Measurements from ENCODE around the gene SORCS2.

DNA sequence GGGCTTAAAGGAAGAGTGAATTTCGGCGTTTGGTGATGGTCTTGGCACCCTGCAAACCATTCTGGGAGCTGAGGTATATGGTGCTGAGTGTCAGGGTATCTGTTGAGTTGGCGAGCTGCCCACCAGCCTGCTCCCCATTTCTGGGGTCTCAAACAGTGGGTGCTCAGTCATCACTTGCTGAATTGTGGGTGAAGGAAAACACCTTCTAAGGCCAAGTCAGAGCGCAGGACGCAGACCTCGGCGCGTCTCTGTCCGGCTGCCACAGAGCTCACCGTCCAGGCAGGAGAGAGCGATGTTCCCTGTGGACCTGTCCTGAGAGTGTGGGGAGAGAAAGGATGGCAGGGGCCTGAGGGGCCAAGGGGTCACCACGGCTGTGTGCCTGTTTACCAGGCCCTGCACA lies 111.2 kb downstream of the SORCS2 start:
- no peak for TF ChIP-seq EZH2 (IDR thresholded peaks at IDR 0.05; ENCODE audit: borderline replicate concordance, low read depth, low read length, poor library complexity, severe bottlenecking)
- TF ChIP-seq, protein P1, sequence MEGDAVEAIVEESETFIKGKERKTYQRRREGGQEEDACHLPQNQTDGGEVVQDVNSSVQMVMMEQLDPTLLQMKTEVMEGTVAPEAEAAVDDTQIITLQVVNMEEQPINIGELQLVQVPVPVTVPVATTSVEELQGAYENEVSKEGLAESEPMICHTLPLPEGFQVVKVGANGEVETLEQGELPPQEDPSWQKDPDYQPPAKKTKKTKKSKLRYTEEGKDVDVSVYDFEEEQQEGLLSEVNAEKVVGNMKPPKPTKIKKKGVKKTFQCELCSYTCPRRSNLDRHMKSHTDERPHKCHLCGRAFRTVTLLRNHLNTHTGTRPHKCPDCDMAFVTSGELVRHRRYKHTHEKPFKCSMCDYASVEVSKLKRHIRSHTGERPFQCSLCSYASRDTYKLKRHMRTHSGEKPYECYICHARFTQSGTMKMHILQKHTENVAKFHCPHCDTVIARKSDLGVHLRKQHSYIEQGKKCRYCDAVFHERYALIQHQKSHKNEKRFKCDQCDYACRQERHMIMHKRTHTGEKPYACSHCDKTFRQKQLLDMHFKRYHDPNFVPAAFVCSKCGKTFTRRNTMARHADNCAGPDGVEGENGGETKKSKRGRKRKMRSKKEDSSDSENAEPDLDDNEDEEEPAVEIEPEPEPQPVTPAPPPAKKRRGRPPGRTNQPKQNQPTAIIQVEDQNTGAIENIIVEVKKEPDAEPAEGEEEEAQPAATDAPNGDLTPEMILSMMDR (conservative IDR thresholded peaks at IDR 0.05; ENCODE audit: low read depth, low read length), result no peak

Data from A673 (cell line).